WTC11 (cell line): ENCODE measurements around the gene TRIM4.
"Not testable (repeated sequence)": the region's sequence is repeated elsewhere in the genome, so short reads cannot be mapped to it uniquely, and the experiment has no call there.

Experiments used
- CTCF ChIP-seq: fragments of 200-600 bp; IDR thresholded peaks from 2 replicates; pipeline ENCODE4 v1.8.0; 2022; ENCODE audit warnings: antibody characterized with exemption
- ETV6 ChIP-seq: sonication (generic); formaldehyde crosslinking; IDR thresholded peaks from 2 replicates; pipeline ENCODE4 v1.8.1; 2022; ENCODE audit warnings: mild to moderate bottlenecking, missing genetic modification reagents
- RORB ChIP-seq: fragments of 250-450 bp; sonication (Bioruptor Pico); IDR thresholded peaks from 2 replicates; pipeline ENCODE4 v1.9.0; 2021; ENCODE audit warnings: mild to moderate bottlenecking
- TF ChIP-seq, protein P1 (sequence below): sonication (generic); formaldehyde crosslinking; IDR thresholded peaks from 2 replicates; pipeline ENCODE4 v1.8.1; 2023; ENCODE audit warnings: mild to moderate bottlenecking, moderate library complexity, missing genetic modification reagents
- TF ChIP-seq, protein P2 (sequence below): sonication (generic); formaldehyde crosslinking; IDR thresholded peaks from 2 replicates; pipeline ENCODE4 v1.8.1; 2023; ENCODE audit warnings: mild to moderate bottlenecking, missing genetic modification reagents, borderline replicate concordance
- TF ChIP-seq, protein P3 (sequence below): fragments of 250-450 bp; sonication (Bioruptor Pico); IDR thresholded peaks from 2 replicates; pipeline ENCODE4 v1.9.0; 2021; ENCODE audit warnings: mild to moderate bottlenecking
- TF ChIP-seq, protein P4 (sequence below): fragments of 250-450 bp; sonication (Bioruptor Pico); conservative IDR thresholded peaks from 2 replicates; pipeline ENCODE4 v1.9.0; 2021; ENCODE audit warnings: mild to moderate bottlenecking

DNA sequence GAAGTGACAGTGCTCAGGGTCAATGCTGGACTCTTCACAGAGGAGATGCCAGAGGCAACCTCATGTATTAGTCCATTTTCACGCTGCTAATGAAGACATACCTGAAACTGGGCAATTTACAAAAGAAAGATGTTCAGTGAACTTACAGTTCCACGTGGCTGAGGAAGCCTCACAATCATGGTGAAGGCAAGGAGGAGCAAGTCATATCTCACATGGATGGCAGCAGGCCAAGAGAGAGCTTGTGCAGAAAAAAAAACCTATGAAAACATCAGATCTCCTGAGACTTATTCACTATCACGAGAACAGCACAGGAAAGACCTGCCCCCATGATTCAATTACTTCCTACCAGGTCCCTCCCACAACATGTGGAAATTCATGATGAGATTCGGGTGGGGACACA lies 15.7 kb upstream of the TRIM4 start:
- TF ChIP-seq ETV6 (CRISPR knock-in tag); CTCF; RORB (CRISPR knock-in tag): not testable (repeated sequence)
- TF ChIP-seq, protein P1, sequence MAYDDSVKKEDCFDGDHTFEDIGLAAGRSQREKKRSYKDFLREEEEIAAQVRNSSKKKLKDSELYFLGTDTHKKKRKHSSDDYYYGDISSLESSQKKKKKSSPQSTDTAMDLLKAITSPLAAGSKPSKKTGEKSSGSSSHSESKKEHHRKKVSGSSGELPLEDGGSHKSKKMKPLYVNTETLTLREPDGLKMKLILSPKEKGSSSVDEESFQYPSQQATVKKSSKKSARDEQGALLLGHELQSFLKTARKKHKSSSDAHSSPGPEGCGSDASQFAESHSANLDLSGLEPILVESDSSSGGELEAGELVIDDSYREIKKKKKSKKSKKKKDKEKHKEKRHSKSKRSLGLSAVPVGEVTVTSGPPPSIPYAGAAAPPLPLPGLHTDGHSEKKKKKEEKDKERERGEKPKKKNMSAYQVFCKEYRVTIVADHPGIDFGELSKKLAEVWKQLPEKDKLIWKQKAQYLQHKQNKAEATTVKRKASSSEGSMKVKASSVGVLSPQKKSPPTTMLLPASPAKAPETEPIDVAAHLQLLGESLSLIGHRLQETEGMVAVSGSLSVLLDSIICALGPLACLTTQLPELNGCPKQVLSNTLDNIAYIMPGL (CRISPR knock-in tag) = not testable (repeated sequence)
- TF ChIP-seq, protein P2, sequence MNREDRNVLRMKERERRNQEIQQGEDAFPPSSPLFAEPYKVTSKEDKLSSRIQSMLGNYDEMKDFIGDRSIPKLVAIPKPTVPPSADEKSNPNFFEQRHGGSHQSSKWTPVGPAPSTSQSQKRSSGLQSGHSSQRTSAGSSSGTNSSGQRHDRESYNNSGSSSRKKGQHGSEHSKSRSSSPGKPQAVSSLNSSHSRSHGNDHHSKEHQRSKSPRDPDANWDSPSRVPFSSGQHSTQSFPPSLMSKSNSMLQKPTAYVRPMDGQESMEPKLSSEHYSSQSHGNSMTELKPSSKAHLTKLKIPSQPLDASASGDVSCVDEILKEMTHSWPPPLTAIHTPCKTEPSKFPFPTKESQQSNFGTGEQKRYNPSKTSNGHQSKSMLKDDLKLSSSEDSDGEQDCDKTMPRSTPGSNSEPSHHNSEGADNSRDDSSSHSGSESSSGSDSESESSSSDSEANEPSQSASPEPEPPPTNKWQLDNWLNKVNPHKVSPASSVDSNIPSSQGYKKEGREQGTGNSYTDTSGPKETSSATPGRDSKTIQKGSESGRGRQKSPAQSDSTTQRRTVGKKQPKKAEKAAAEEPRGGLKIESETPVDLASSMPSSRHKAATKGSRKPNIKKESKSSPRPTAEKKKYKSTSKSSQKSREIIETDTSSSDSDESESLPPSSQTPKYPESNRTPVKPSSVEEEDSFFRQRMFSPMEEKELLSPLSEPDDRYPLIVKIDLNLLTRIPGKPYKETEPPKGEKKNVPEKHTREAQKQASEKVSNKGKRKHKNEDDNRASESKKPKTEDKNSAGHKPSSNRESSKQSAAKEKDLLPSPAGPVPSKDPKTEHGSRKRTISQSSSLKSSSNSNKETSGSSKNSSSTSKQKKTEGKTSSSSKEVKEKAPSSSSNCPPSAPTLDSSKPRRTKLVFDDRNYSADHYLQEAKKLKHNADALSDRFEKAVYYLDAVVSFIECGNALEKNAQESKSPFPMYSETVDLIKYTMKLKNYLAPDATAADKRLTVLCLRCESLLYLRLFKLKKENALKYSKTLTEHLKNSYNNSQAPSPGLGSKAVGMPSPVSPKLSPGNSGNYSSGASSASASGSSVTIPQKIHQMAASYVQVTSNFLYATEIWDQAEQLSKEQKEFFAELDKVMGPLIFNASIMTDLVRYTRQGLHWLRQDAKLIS = not testable (repeated sequence)
- TF ChIP-seq, protein P3, sequence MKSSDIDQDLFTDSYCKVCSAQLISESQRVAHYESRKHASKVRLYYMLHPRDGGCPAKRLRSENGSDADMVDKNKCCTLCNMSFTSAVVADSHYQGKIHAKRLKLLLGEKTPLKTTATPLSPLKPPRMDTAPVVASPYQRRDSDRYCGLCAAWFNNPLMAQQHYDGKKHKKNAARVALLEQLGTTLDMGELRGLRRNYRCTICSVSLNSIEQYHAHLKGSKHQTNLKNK (CRISPR knock-in tag) = not testable (repeated sequence)
- TF ChIP-seq, protein P4, sequence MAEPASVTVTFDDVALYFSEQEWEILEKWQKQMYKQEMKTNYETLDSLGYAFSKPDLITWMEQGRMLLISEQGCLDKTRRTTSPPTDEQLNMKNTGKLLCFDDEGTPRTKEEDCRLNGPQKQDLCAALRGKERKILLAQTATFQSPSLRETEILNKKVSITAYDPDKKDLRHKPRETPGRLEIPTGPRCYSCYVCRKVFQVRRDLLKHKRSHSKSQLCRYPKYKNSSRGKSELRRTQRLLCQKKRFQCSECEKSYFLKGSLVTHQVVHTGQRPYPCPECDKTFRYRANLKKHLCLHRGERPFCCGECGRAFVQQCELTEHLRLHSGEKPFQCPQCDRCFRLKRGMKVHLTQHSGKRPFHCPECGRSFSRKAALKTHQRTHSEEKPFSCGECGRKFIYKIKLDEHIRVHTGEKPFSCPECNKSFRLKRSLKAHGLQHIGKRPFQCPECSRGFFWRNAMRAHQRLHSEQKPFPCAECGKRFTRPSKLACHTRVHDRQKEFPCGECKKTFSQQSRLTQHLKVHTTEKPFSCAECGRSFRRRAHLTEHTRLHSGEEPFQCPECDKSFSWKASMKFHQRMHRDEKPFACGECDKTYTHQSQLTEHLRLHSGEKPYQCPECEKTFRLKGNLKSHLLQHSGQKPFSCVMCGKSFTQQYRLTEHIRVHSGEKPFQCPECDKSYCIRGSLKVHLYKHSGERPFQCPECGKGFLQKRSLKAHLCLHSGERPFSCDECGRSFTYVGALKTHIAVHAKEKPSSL (CRISPR knock-in tag) = not testable (repeated sequence)
